Vagina (tissue), 2 donors: ENCODE measurements around the gene SLC9B1. TPM values are rescaled to one million over a fixed set of nuclear protein-coding genes. Genes with fewer than 3 reads are reported as not detected.

Experiments
- DNase-seq, 2 donors: peaks; one replicate each; pipeline ENCODE4 v3.0.0-alpha.2; 2017; ENCODE audit errors: extremely low spot score in 2 of 2
- H3K27ac ChIP-seq: fragments of 200-600 bp; sonication (generic); one replicate; pipeline ENCODE4 v1.5.1; 2019
- H3K27me3 ChIP-seq: fragments of 200-600 bp; sonication (generic); one replicate; pipeline ENCODE4 v1.5.1; 2019
- H3K36me3 ChIP-seq, 2 donors: fragments of 200-600 bp; sonication (generic); one replicate each; pipeline ENCODE4 v1.5.1; 2017 to 2019
- H3K4me1 ChIP-seq: fragments of 200-600 bp; sonication (generic); one replicate; pipeline ENCODE4 v1.5.1; 2019
- H3K4me3 ChIP-seq, 2 donors: fragments of 200-600 bp; sonication (generic); 1 replicate in 1 of 2; 2 replicates in 1 of 2; pipeline ENCODE4 v1.5.1; 2016 to 2019
- H3K9me3 ChIP-seq: fragments of 200-600 bp; sonication (generic); one replicate; pipeline ENCODE4 v1.5.1; 2019
- CTCF ChIP-seq, 3 experiments: fragments of 450-650 bp in 2 of 3; fragments of 200-600 bp in 1 of 3; sonication (generic) in 1 of 3; IDR thresholded peaks; one replicate each; pipeline ENCODE4 v1.5.1; 2017 to 2019; ENCODE audit warnings: antibody characterized with exemption in 3 of 3, mild to moderate bottlenecking in 2 of 3, moderate library complexity in 2 of 3
- POLR2A ChIP-seq, 2 donors: fragments of 450-650 bp; IDR thresholded peaks; one replicate each; pipeline ENCODE4 v1.6.1; 2017; ENCODE audit warnings: antibody characterized with exemption in 2 of 2, mild to moderate bottlenecking in 2 of 2, moderate library complexity in 2 of 2
- POLR2AphosphoS5 ChIP-seq, 2 donors: sonication (generic); formaldehyde crosslinking; IDR thresholded peaks; one replicate each; pipeline ENCODE4 v1.9.0; 2017; ENCODE audit warnings: antibody characterized with exemption in 2 of 2, mild to moderate bottlenecking in 2 of 2, low read depth in 1 of 2; ENCODE audit not compliant: insufficient read depth in 1 of 2
- intact Hi-C: fragments of 100-400 bp; cut with DNase I; formaldehyde crosslinking; loops from one replicate; pipeline ENCODE4 v1.15.1; 2023
- total RNA-seq: library from RNA; depleted of rRNA; stranded (reverse); fragments of >200 nt; gene quantifications from one replicate; pipeline ENCODE4 v1.2.3, GENCODE V29; 2016

The SLC9B1 gene
- total RNA-seq, 1 donor from 2014 or later, result not detected

GRCh38 chr4:103052779-103053178 lies 33.3 kb upstream of the SLC9B1 start:
- intact Hi-C loops, result no loop called here
- H3K4me1 ChIP-seq, result no peaks in the 10 kb centered on the region
- no peaks in the 10 kb centered on the region for H3K27me3 ChIP-seq
- no peak overlapping the region for H3K4me3 ChIP-seq
- peaks cover 0 to 15% of the 10 kb centered on the region in 2 donors for H3K36me3 ChIP-seq
- no peak for TF ChIP-seq POLR2AphosphoS5 (IDR thresholded peaks at IDR 0.05; ENCODE audit: insufficient read depth in 1 of 2, low read depth in 1 of 2)
- TF ChIP-seq CTCF (IDR thresholded peaks at IDR 0.05), result no peak
- no peak for TF ChIP-seq POLR2A (IDR thresholded peaks at IDR 0.05)
- no peak for DNase-seq
- no peak overlapping the region for H3K27ac ChIP-seq
- H3K9me3 ChIP-seq, result no peaks in the 10 kb centered on the region

- Histone ChIP-seq H3K36me3 (peaks cover 0 to 15% of the 10 kb centered on the region in 2 donors), H3K27ac (no peak overlapping the region), H3K9me3 (no peaks in the 10 kb centered on the region), H3K4me3 (no peak overlapping the region), H3K4me1 (no peaks in the 10 kb centered on the region), H3K27me3 (no peaks in the 10 kb centered on the region)
- TF ChIP-seq CTCF (IDR thresholded peaks at IDR 0.05), result no peak
- TF ChIP-seq POLR2A (IDR thresholded peaks at IDR 0.05), result no peak
- no peak for TF ChIP-seq POLR2AphosphoS5 (IDR thresholded peaks at IDR 0.05; ENCODE audit: insufficient read depth in 1 of 2, low read depth in 1 of 2)
- intact Hi-C loops, result no loop called here
- DNase-seq, result no peak
These were observed 32.6 kb upstream of the SLC9B1 start for GRCh38 chr4:103052145-103052544.

- Histone ChIP-seq H3K27me3 (no peaks in the 10 kb centered on the region), H3K9me3 (no peaks in the 10 kb centered on the region), H3K27ac (no peak overlapping the region), H3K4me1 (no peaks in the 10 kb centered on the region), H3K36me3 (peaks cover 0 to 15% of the 10 kb centered on the region in 2 donors), H3K4me3 (no peak overlapping the region)
- intact Hi-C loops, result no loop called here
- DNase-seq, result no peak
- TF ChIP-seq CTCF (IDR thresholded peaks at IDR 0.05) (no peak), POLR2AphosphoS5 (IDR thresholded peaks at IDR 0.05; ENCODE audit: insufficient read depth in 1 of 2, low read depth in 1 of 2) (no peak), POLR2A (IDR thresholded peaks at IDR 0.05) (no peak)
These were observed 31.4 kb upstream of the SLC9B1 start for GRCh38 chr4:103050736-103051436.

GRCh38 chr4:103046416-103047290 lies 27.1 kb upstream of the SLC9B1 start:
- TF ChIP-seq CTCF (IDR thresholded peaks at IDR 0.05) (peak in 1 of 3 experiments; percentile 49), POLR2AphosphoS5 (IDR thresholded peaks at IDR 0.05; ENCODE audit: insufficient read depth in 1 of 2, low read depth in 1 of 2) (no peak)
- Histone ChIP-seq H3K36me3 (peaks cover 0 to 15% of the 10 kb centered on the region in 2 donors), H3K4me1 (no peaks in the 10 kb centered on the region), H3K27ac (no peak overlapping the region), H3K4me3 (no peak overlapping the region), H3K9me3 (no peaks in the 10 kb centered on the region), H3K27me3 (no peaks in the 10 kb centered on the region)
- no peak for DNase-seq
- intact Hi-C loops, result no loop called here
